Coronary artery (tissue), 2 donors: ENCODE results near the gene ADGRE2.

Experiments
- DNase-seq: peaks from one replicate; pipeline ENCODE4 v3.0.0-alpha.2; 2017; ENCODE audit warnings: low spot score
- H3K27ac ChIP-seq, 2 donors: fragments of 200-600 bp; sonication (generic); one replicate each; pipeline ENCODE4 v1.5.1; 2016 to 2019
- H3K4me3 ChIP-seq: fragments of 200-600 bp; sonication (generic); 2 replicates; pipeline ENCODE4 v1.5.1; 2016; ENCODE audit warnings: mild to moderate bottlenecking, moderate library complexity
- TF ChIP-seq, protein P1 (sequence below): fragments of 200-600 bp; sonication (generic); IDR thresholded peaks from one replicate; pipeline ENCODE4 v1.5.1; 2019; ENCODE audit warnings: antibody characterized with exemption

The ADGRE2 gene

DNA sequence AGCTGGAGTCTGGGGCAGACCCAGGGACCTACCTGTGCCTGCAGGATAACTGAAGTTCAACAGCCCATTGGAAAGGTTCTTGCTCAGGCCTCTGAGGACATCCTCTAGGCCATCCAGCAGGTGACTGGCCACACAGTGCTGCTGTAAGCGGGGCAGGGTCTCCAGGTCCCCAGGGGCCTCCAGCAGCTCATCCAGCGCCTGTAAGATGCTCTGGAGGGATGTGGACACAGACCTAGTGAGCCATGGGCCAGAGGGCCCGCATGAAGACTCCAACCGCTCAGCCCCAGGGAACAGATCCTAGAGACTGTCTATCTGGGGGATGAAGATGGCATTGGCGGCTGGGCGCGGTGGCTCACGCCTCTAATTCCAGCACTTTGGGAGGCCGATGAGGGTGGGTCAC lies 14.0 kb downstream of the ADGRE2 start:
- TF ChIP-seq, protein P1, sequence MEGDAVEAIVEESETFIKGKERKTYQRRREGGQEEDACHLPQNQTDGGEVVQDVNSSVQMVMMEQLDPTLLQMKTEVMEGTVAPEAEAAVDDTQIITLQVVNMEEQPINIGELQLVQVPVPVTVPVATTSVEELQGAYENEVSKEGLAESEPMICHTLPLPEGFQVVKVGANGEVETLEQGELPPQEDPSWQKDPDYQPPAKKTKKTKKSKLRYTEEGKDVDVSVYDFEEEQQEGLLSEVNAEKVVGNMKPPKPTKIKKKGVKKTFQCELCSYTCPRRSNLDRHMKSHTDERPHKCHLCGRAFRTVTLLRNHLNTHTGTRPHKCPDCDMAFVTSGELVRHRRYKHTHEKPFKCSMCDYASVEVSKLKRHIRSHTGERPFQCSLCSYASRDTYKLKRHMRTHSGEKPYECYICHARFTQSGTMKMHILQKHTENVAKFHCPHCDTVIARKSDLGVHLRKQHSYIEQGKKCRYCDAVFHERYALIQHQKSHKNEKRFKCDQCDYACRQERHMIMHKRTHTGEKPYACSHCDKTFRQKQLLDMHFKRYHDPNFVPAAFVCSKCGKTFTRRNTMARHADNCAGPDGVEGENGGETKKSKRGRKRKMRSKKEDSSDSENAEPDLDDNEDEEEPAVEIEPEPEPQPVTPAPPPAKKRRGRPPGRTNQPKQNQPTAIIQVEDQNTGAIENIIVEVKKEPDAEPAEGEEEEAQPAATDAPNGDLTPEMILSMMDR: no peak
- Histone ChIP-seq H3K4me3 (no peak overlapping the region), H3K27ac (no peak overlapping the region)
- no peak for DNase-seq

GRCh38 chr19:14763497-14764145 lies 14.7 kb downstream of the ADGRE2 start:
- no peak for DNase-seq
- no peak overlapping the region for H3K27ac ChIP-seq
- TF ChIP-seq, protein P1: no peak
- no peak overlapping the region for H3K4me3 ChIP-seq

DNA sequence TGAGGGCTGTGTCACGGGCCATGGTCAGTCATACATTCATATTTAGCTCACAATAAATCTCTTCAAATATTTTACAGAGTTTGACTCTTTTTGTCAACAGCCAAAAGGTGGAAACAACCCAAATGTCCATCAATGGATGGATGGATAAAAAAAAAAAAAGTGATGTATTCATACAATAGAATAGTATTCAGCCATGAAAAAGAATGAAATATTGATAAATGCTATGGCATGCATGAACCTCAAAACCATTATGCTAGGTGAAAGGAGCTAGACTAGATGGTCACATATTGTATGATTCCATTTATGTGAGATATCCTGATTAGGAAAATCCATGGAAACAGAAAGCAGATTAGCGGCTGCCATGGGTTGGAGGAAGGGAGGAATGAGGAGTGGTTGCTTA lies 16.2 kb downstream of the ADGRE2 start:
- no peak overlapping the region for H3K4me3 ChIP-seq
- TF ChIP-seq, protein P1: no peak
- DNase-seq: no peak
- no peak overlapping the region for H3K27ac ChIP-seq

DNA sequence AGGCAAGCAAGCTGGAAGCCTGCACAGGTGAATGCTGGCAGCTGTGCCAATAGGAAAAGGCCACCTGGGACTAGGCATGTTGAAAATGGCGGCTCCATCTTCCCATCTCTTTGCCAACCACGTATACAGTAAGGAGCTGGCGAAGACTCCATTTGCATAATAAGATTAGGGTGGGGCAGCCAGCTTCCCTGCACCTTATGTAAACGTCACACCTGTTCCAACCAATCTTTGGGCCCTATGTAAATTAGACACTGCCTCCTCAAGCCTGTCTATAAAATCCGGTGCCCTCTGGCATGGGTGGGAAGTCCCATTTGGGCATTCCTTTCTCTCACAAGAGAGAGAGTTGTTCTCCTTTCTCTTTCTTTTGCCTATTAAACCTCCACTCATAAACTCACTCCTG lies 16.8 kb downstream of the ADGRE2 start:
- no peak overlapping the region for H3K4me3 ChIP-seq
- H3K27ac ChIP-seq: no peak overlapping the region
- no peak for DNase-seq
- TF ChIP-seq, protein P1: no peak

- no peak overlapping the region for H3K4me3 ChIP-seq
- TF ChIP-seq, protein P1: no peak
- no peak overlapping the region for H3K27ac ChIP-seq
- DNase-seq: no peak
These were observed 19.5 kb downstream of the ADGRE2 start for GRCh38 chr19:14758816-14759215.

GRCh38 chr19:14748601-14749000 lies 29.8 kb downstream of the ADGRE2 start:
- DNase-seq: no peak
- H3K4me3 ChIP-seq: no peak overlapping the region
- no peak overlapping the region for H3K27ac ChIP-seq
- TF ChIP-seq, protein P1: no peak

DNA sequence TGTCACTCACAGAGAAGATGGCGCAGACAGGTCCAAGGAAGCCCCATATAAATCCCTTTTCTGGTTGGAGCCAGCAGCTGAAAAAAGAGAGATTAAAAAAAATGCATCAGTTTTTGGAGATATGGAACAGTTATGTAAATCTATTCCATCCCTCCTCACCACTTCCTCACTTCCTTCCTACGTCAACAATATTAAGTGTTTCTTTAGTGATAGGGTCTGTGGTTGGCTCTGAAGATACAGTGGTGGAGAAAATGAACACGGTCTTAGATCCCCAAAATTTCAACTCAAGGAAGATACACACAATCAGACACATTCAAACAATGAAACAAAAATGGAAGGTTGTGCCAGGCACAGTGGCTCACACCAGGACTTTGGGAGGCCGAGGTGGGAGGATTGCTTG lies 31.5 kb downstream of the ADGRE2 start:
- no peak overlapping the region for H3K4me3 ChIP-seq
- H3K27ac ChIP-seq: no peak overlapping the region
- no peak for DNase-seq
- TF ChIP-seq, protein P1: no peak
